A549 (cell line): ENCODE results near the gene MLLT1.

Experiments
- BHLHE40 ChIP-seq: IDR thresholded peaks from 2 replicates; pipeline ENCODE4 v1.6.1; 2012; ENCODE audit warnings: low read depth, low read length, inconsistent platforms
- CTCF ChIP-seq: fragments of >200 bp; sonication (Bioruptor Twin); formaldehyde crosslinking; IDR thresholded peaks from 3 replicates; pipeline ENCODE4 v1.5.1; 2016
- EHMT2 ChIP-seq: fragments of 200-600 bp; sonication (generic); IDR thresholded peaks from 2 replicates; pipeline ENCODE4 v1.6.1; 2016; ENCODE audit warnings: antibody characterized with exemption, low read depth, mild to moderate bottlenecking, moderate library complexity
- ELK1 ChIP-seq: fragments of 150-350 bp; IDR thresholded peaks from 2 replicates; pipeline ENCODE4 v1.6.1; 2014; ENCODE audit warnings: low read depth, mild to moderate bottlenecking, low read length
- EP300 ChIP-seq, 2 experiments: fragments of >200 bp; sonication (Bioruptor Twin); formaldehyde crosslinking; IDR thresholded peaks; 2 replicates in 1 of 2; 3 replicates in 1 of 2; pipeline ENCODE4 v1.6.1; 2016 to 2017
- HOXB5 ChIP-seq: fragments of 250-450 bp; sonication (Bioruptor Pico); IDR thresholded peaks from 2 replicates; pipeline ENCODE4 v1.5.0; 2020; ENCODE audit warnings: mild to moderate bottlenecking, moderate library complexity
- JUNB ChIP-seq: fragments of >200 bp; sonication (Bioruptor Twin); formaldehyde crosslinking; IDR thresholded peaks from 2 replicates; pipeline ENCODE4 v1.6.1; 2016
- MYC ChIP-seq: IDR thresholded peaks from 2 replicates; pipeline ENCODE4 v1.6.1; 2012; ENCODE audit warnings: mild to moderate bottlenecking, inconsistent platforms, low read length, improper control_type of control experiment, borderline replicate concordance
- NFE2L2 ChIP-seq: fragments of 150-350 bp; conservative IDR thresholded peaks from 2 replicates; pipeline ENCODE4 v1.6.1; 2014; ENCODE audit warnings: low read length
- POLR2A ChIP-seq: IDR thresholded peaks from 2 replicates; pipeline ENCODE4 v1.6.1; 2012; ENCODE audit warnings: mild to moderate bottlenecking, low read length
- REST ChIP-seq: fragments of 200-600 bp; sonication (generic); IDR thresholded peaks from 2 replicates; pipeline ENCODE4 v1.6.1; 2016; ENCODE audit warnings: antibody characterized with exemption, mild to moderate bottlenecking, moderate library complexity
- USF2 ChIP-seq: fragments of 450-650 bp; IDR thresholded peaks from 2 replicates; pipeline ENCODE4 v1.6.1; 2014; ENCODE audit warnings: antibody characterized with exemption
- ZNF302 ChIP-seq: fragments of 250-450 bp; sonication (Bioruptor Pico); IDR thresholded peaks from 2 replicates; pipeline ENCODE4 v1.9.0; 2021; ENCODE audit warnings: inconsistent platforms, mild to moderate bottlenecking, moderate library complexity

GRCh38 chr19:6181119-6181518 lies 98.7 kb downstream of the MLLT1 start:
- TF ChIP-seq CTCF = no peak
- no peak for TF ChIP-seq REST
- TF ChIP-seq JUNB = no peak
- TF ChIP-seq BHLHE40 = no peak
- TF ChIP-seq ELK1 = no peak
- TF ChIP-seq POLR2A = no peak
- no peak for TF ChIP-seq NFE2L2
- TF ChIP-seq USF2 = no peak
- TF ChIP-seq HOXB5 = no peak
- TF ChIP-seq EP300 (IDR thresholded peaks at IDR 0.05) = no peak
- no peak for TF ChIP-seq EHMT2
- TF ChIP-seq MYC = no peak
- no peak for TF ChIP-seq ZNF302
